ENCODE data around the gene DOK3.

DNA sequence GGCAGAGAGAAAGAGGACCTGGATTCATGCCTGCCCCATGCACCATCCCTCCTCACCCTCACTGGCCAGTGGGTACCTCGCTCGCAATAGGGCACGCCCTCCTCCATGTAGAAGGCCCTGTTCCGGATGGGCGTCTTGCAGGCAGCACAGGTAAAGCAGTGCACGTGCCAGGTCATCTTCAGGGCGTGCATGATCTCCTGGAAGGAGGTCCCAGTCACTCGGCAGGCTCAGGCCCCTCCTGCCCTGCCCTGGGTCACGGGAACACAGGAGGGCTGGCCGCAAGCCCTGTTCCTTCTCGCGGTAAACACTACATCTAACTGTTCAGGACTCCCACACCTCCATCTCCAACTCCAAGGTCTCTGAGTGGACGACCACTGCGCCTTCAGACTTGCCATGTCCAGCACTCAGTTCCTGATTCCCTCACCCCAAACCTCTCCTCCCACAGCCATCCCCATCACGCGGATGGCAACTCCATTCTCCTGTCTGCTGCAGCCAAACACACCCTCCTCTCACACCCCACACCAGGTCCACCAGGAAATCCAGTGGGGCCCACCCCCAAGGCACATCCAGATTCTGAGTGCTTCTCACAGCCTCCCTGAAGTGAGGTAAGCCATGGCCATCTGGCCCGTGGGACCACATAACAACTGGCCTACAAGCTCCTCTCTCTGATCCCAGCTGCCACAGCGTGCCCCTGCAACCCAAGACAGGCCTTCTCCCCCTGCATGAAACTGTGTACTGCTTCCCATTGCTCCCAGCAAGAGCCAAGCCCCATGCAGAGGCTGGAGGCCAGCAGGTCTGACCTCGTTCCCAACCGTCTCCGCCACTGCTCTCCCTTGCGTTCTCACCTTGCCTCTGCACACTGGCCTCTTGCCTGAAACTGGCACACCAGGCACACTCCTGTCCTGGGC lies 25.4 kb downstream of the DOK3 start:
- TF ChIP-seq, protein P1, sequence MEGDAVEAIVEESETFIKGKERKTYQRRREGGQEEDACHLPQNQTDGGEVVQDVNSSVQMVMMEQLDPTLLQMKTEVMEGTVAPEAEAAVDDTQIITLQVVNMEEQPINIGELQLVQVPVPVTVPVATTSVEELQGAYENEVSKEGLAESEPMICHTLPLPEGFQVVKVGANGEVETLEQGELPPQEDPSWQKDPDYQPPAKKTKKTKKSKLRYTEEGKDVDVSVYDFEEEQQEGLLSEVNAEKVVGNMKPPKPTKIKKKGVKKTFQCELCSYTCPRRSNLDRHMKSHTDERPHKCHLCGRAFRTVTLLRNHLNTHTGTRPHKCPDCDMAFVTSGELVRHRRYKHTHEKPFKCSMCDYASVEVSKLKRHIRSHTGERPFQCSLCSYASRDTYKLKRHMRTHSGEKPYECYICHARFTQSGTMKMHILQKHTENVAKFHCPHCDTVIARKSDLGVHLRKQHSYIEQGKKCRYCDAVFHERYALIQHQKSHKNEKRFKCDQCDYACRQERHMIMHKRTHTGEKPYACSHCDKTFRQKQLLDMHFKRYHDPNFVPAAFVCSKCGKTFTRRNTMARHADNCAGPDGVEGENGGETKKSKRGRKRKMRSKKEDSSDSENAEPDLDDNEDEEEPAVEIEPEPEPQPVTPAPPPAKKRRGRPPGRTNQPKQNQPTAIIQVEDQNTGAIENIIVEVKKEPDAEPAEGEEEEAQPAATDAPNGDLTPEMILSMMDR (IDR thresholded peaks at IDR 0.05 in 2 of 3, conservative IDR thresholded peaks at IDR 0.05 in 1 of 3; ENCODE audit: control insufficient read depth in 2 of 3, extremely low read depth in 1 of 3, insufficient read depth in 1 of 3, low read depth in 3 of 3, low read length in 3 of 3) = no peak
- TF ChIP-seq RCOR1 (conservative IDR thresholded peaks at IDR 0.05; ENCODE audit: low read depth, low read length) (no peak), SPI1 (IDR thresholded peaks at IDR 0.05; ENCODE audit: borderline replicate concordance, insufficient read depth, low read depth, low read length) (no peak)
- TF ChIP-seq, protein P2, sequence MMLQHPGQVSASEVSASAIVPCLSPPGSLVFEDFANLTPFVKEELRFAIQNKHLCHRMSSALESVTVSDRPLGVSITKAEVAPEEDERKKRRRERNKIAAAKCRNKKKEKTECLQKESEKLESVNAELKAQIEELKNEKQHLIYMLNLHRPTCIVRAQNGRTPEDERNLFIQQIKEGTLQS (IDR thresholded peaks at IDR 0.05; ENCODE audit: borderline replicate concordance, extremely low read depth, low read depth, low read length) = no peak

Data from GM12878 (cell line).